Panc1 (cell line): ENCODE results near the gene SLC43A1. TPM values are rescaled to one million over a fixed set of nuclear protein-coding genes. Genes with fewer than 3 reads are reported as not detected.

ENCODE experiments used
- ATAC-seq: fragments of 200-7000 bp; cut with Tn5 transposase; 2 replicates; pipeline ENCODE4 v1.9.1; 2020; ENCODE audit warnings: mild to moderate bottlenecking, moderate library complexity
- BruUV-seq: library from RNA; stranded (reverse); fragments of 400-500 nt; replicated peaks from 2 replicates; lab custom pipeline; 2021; lab: Mats Ljungman, UMichigan
- CTCF ChIA-PET: fragments of 300-600 bp; sonication (Branson Sonifier 250); formaldehyde crosslinking; loops from one replicate; lab custom pipeline; 2022; ENCODE audit warnings: antibody characterized with exemption; lab: Charles Lee
- POLR2A ChIA-PET: fragments of 300-600 bp; sonication (Branson Sonifier 250); formaldehyde crosslinking; loops from one replicate; lab custom pipeline; 2022; ENCODE audit warnings: antibody characterized with exemption; lab: Charles Lee
- DNase-seq: peaks from one replicate; pipeline ENCODE4 v3.0.0-alpha.2; 2010; ENCODE audit warnings: low read depth, low spot score
- H3K27ac ChIP-seq: 2 replicates; pipeline ENCODE4 v1.5.1; 2011; ENCODE audit warnings: mild to moderate bottlenecking, low read length, inconsistent platforms
- H3K27me3 ChIP-seq: fragments of 200-500 bp; sonication (Bioruptor generic); 2 replicates; pipeline ENCODE4 v1.6.0; 2014; ENCODE audit warnings: low read length, inconsistent platforms; ENCODE audit not compliant: control insufficient read depth, insufficient read depth
- H3K36me3 ChIP-seq: fragments of 200-500 bp; sonication (Bioruptor generic); 2 replicates; pipeline ENCODE4 v1.5.1; 2014; ENCODE audit warnings: inconsistent platforms, mild to moderate bottlenecking, low read length, moderate library complexity; ENCODE audit not compliant: control insufficient read depth, insufficient read depth
- H3K4me1 ChIP-seq: 2 replicates; pipeline ENCODE4 v1.5.1; 2011; ENCODE audit warnings: inconsistent platforms, mild to moderate bottlenecking, low read length, moderate library complexity; ENCODE audit not compliant: control insufficient read depth, insufficient read depth
- H3K4me3 ChIP-seq, 2 experiments: 2 replicates each; pipeline ENCODE4 v1.5.1; 2011 to 2012; ENCODE audit warnings: low read depth in 2 of 2, low read length in 2 of 2, mild to moderate bottlenecking in 2 of 2, inconsistent platforms in 1 of 2, moderate library complexity in 1 of 2
- H3K9me3 ChIP-seq: fragments of 200-500 bp; sonication (Bioruptor generic); 2 replicates; pipeline ENCODE4 v1.5.1; 2014; ENCODE audit warnings: low read depth, mild to moderate bottlenecking, inconsistent platforms, low read length, moderate library complexity; ENCODE audit not compliant: control insufficient read depth, insufficient read depth
- POLR2AphosphoS5 ChIP-seq: IDR thresholded peaks from 2 replicates; pipeline ENCODE4 v1.6.1; 2012; ENCODE audit warnings: mild to moderate bottlenecking, low read depth, low read length, moderate library complexity
- SIN3A ChIP-seq: IDR thresholded peaks from 2 replicates; pipeline ENCODE4 v1.6.1; 2012; ENCODE audit warnings: low read depth, mild to moderate bottlenecking, low read length, moderate library complexity, borderline replicate concordance; ENCODE audit not compliant: insufficient read depth
- TCF7L2 ChIP-seq: IDR thresholded peaks from 2 replicates; pipeline ENCODE4 v1.6.1; 2011; ENCODE audit warnings: mild to moderate bottlenecking, low read depth, low read length, inconsistent platforms
- in situ Hi-C: cut with HindIII; loops from 2 replicates; pipeline ENCODE4 v1.10.0; 2016; ENCODE audit warnings: low sequenced_read_pairs, low pct_unique_long_range_greater_than_20kb
- intact Hi-C: fragments of 100-400 bp; cut with micrococcal nuclease; formaldehyde crosslinking; loops from one replicate; pipeline ENCODE4 v1.10.0; 2022; ENCODE audit not compliant: unreplicated experiment
- total RNA-seq: library from RNA; stranded (reverse); gene quantifications from one replicate; pipeline ENCODE4 v1.2.1, GENCODE V29; 2021; ENCODE audit not compliant: unreplicated experiment
- TF ChIP-seq, protein P1 (sequence below): fragments of 450-650 bp; IDR thresholded peaks from 2 replicates; pipeline ENCODE4 v1.5.1; 2017; ENCODE audit warnings: mild to moderate bottlenecking
- TF ChIP-seq, protein P2 (sequence below), 2 experiments: IDR thresholded peaks; 2 replicates each; pipeline ENCODE4 v1.6.1; 2011 to 2012; ENCODE audit warnings: low read depth in 2 of 2, control low read depth in 1 of 2, low read length in 1 of 2, mild to moderate bottlenecking in 1 of 2, moderate library complexity in 1 of 2; ENCODE audit not compliant: insufficient read depth in 1 of 2

SLC43A1 gene
- total RNA-seq, 1 experiment from 2014 or later: 2.0 TPM

- in situ Hi-C loops: no loop called here
- ATAC-seq (no peak), DNase-seq (no peak)
- Histone ChIP-seq H3K4me1 (no peaks in the 10 kb centered on the region), H3K36me3 (no peaks in the 10 kb centered on the region), H3K9me3 (no peaks in the 10 kb centered on the region), H3K27ac (no peak overlapping the region), H3K4me3 (no peak overlapping the region), H3K27me3 (no peaks in the 10 kb centered on the region)
- ChIA-PET POLR2A (no interaction called here), CTCF (no interaction called here)
- intact Hi-C loops: no loop called here
- TF ChIP-seq POLR2AphosphoS5: no peak
- TF ChIP-seq, protein P1, sequence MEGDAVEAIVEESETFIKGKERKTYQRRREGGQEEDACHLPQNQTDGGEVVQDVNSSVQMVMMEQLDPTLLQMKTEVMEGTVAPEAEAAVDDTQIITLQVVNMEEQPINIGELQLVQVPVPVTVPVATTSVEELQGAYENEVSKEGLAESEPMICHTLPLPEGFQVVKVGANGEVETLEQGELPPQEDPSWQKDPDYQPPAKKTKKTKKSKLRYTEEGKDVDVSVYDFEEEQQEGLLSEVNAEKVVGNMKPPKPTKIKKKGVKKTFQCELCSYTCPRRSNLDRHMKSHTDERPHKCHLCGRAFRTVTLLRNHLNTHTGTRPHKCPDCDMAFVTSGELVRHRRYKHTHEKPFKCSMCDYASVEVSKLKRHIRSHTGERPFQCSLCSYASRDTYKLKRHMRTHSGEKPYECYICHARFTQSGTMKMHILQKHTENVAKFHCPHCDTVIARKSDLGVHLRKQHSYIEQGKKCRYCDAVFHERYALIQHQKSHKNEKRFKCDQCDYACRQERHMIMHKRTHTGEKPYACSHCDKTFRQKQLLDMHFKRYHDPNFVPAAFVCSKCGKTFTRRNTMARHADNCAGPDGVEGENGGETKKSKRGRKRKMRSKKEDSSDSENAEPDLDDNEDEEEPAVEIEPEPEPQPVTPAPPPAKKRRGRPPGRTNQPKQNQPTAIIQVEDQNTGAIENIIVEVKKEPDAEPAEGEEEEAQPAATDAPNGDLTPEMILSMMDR: no peak
- TF ChIP-seq SIN3A: no peak
- TF ChIP-seq, protein P2, sequence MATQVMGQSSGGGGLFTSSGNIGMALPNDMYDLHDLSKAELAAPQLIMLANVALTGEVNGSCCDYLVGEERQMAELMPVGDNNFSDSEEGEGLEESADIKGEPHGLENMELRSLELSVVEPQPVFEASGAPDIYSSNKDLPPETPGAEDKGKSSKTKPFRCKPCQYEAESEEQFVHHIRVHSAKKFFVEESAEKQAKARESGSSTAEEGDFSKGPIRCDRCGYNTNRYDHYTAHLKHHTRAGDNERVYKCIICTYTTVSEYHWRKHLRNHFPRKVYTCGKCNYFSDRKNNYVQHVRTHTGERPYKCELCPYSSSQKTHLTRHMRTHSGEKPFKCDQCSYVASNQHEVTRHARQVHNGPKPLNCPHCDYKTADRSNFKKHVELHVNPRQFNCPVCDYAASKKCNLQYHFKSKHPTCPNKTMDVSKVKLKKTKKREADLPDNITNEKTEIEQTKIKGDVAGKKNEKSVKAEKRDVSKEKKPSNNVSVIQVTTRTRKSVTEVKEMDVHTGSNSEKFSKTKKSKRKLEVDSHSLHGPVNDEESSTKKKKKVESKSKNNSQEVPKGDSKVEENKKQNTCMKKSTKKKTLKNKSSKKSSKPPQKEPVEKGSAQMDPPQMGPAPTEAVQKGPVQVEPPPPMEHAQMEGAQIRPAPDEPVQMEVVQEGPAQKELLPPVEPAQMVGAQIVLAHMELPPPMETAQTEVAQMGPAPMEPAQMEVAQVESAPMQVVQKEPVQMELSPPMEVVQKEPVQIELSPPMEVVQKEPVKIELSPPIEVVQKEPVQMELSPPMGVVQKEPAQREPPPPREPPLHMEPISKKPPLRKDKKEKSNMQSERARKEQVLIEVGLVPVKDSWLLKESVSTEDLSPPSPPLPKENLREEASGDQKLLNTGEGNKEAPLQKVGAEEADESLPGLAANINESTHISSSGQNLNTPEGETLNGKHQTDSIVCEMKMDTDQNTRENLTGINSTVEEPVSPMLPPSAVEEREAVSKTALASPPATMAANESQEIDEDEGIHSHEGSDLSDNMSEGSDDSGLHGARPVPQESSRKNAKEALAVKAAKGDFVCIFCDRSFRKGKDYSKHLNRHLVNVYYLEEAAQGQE (IDR thresholded peaks at IDR 0.05; ENCODE audit: insufficient read depth in 1 of 2, low read depth in 2 of 2, low read length in 1 of 2): no peak
- TF ChIP-seq TCF7L2: no peak
- BruUV-seq: no TSS peak
These were observed 27.1 kb upstream of the SLC43A1 start for GRCh38 chr11:57542582-57542981.

DNA sequence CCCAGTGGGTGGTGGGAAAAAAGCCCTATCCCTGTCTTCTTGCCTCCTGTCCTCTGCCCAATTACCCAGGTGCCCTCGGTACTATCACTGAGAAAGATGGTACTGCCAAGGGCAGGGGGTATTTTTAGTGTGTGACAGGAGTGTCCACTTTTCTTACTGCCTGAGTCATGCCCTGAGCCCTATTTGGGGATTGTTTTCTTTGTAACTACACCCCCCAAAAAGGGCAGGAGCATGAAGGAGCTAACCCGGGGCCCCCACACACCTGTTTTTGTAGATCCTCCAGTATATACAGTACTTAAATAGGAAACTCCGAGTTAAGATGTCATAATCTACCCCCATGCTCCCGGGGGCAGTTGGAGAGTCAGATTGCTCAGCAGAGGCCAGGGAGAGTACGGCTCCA is 25.7 kb upstream of the SLC43A1 start:
- TF ChIP-seq TCF7L2: no peak
- TF ChIP-seq POLR2AphosphoS5: no peak
- TF ChIP-seq, protein P2 (IDR thresholded peaks at IDR 0.05; ENCODE audit: insufficient read depth in 1 of 2, low read depth in 2 of 2, low read length in 1 of 2): no peak
- TF ChIP-seq, protein P1: no peak

More for the DNA sequence above, 25.7 kb upstream of the SLC43A1 start:
- Histone ChIP-seq H3K9me3 (no peaks in the 10 kb centered on the region), H3K36me3 (no peaks in the 10 kb centered on the region), H3K27me3 (no peaks in the 10 kb centered on the region), H3K27ac (no peak overlapping the region), H3K4me3 (no peak overlapping the region), H3K4me1 (no peaks in the 10 kb centered on the region)
- ChIA-PET CTCF (interaction anchor here (0.7 kb wide), 1 partner anchor 16 kb away, joined by 3 read pairs; no protein-coding TSS in a partner anchor), POLR2A (no interaction called here)
- ATAC-seq (no peak), DNase-seq (no peak)
- intact Hi-C loops: no loop called here
- in situ Hi-C loops: no loop called here
- no TSS peak for BruUV-seq
